Smooth muscle cell (in vitro differentiated cells): ENCODE results near the gene ABHD18. TPM values are rescaled to one million over a fixed set of nuclear protein-coding genes. Genes with fewer than 3 reads are reported as not detected.
A peak's percentile ranks its signal among the peaks of the same experiment; 100 is the strongest.

ENCODE experiments used
- DNase-seq: peaks from one replicate; lab custom pipeline; 2025; ENCODE audit not compliant: unreplicated experiment; lab: John Stamatoyannopoulos, UW
- H2AFZ ChIP-seq: fragments of 200-600 bp; sonication (generic); 2 replicates; pipeline ENCODE4 v1.6.0; 2016; ENCODE audit warnings: antibody characterized with exemption, low read depth, mild to moderate bottlenecking
- H3F3A ChIP-seq: fragments of 200-600 bp; sonication (generic); 2 replicates; pipeline ENCODE4 v1.6.0; 2017; ENCODE audit warnings: antibody characterized with exemption, low read depth
- H3K27ac ChIP-seq: fragments of 200-600 bp; sonication (generic); 2 replicates; pipeline ENCODE4 v1.5.1; 2016; ENCODE audit warnings: low read depth, mild to moderate bottlenecking
- H3K27me3 ChIP-seq: fragments of 200-600 bp; sonication (generic); 2 replicates; pipeline ENCODE4 v1.6.1; 2016; ENCODE audit warnings: low read depth, mild to moderate bottlenecking
- H3K36me3 ChIP-seq: fragments of 200-600 bp; sonication (generic); 2 replicates; pipeline ENCODE4 v1.5.1; 2016; ENCODE audit warnings: low read depth
- H3K4me1 ChIP-seq: fragments of 200-600 bp; sonication (generic); 2 replicates; pipeline ENCODE4 v1.5.1; 2016; ENCODE audit warnings: low read depth
- H3K4me2 ChIP-seq: fragments of 200-600 bp; sonication (generic); 2 replicates; pipeline ENCODE4 v1.6.0; 2016; ENCODE audit warnings: mild to moderate bottlenecking
- H3K4me3 ChIP-seq: fragments of 200-600 bp; sonication (generic); 2 replicates; pipeline ENCODE4 v1.5.1; 2016; ENCODE audit warnings: mild to moderate bottlenecking
- H3K79me2 ChIP-seq: fragments of 200-600 bp; sonication (generic); 2 replicates; pipeline ENCODE4 v1.6.0; 2016; ENCODE audit warnings: low read depth, mild to moderate bottlenecking
- H3K9ac ChIP-seq: fragments of 200-600 bp; sonication (generic); 2 replicates; pipeline ENCODE4 v1.6.0; 2016; ENCODE audit warnings: low read depth
- H3K9me3 ChIP-seq: fragments of 200-600 bp; sonication (generic); replicated peaks from 2 replicates; pipeline ENCODE4 v1.5.1; 2016; ENCODE audit warnings: low read depth
- H4K20me1 ChIP-seq: fragments of 200-600 bp; sonication (generic); 2 replicates; pipeline ENCODE4 v1.6.0; 2016; ENCODE audit warnings: low read depth
- CTCF ChIP-seq: fragments of 200-600 bp; sonication (generic); IDR thresholded peaks from 2 replicates; pipeline ENCODE4 v1.5.1; 2017; ENCODE audit warnings: borderline replicate concordance, mild to moderate bottlenecking, antibody characterized with exemption; ENCODE audit not compliant: insufficient read depth, poor library complexity, severe bottlenecking
- WGBS: methylation state at CpG from one replicate; pipeline ENCODE4 v1.1.7; 2016; ENCODE audit warnings: low lambda C conversion rate; 5-methylcytosine and 5-hydroxymethylcytosine counted together
- polyA plus RNA-seq: library from polyadenylated mRNA; unstranded; fragments of >200 nt; fragmentation: Nextera tagmentation; extraction: Ambion mirVana; gene quantifications from 2 replicates; pipeline ENCODE4 v1.2.1, GENCODE V29; 2016
- total RNA-seq: library from RNA; depleted of rRNA; stranded (reverse); fragments of >200 nt; gene quantifications from 2 replicates; pipeline ENCODE4 v1.2.3, GENCODE V29; 2014

Gene ABHD18
- 10.0 and 11.3 TPM in 2 replicates for total RNA-seq
- polyA plus RNA-seq, result 3.7 and 4.3 TPM in 2 replicates

- no peaks in the 10 kb centered on the region for H4K20me1 ChIP-seq
- peak within 1 kb of the TSS; percentile 96 for H3K9ac ChIP-seq
- peaks cover 49% of the 10 kb centered on the region for H3K79me2 ChIP-seq
These were observed at the start of gene ABHD18, which contains the start of gene MFSD8 for GRCh38 chr4:127965062-127965802. TSS of gene ABHD18 (plus strand) at chr4:127965406. CDS start at chr4:127982956, 17,550 bp downstream. TSS of gene MFSD8 (minus strand) at chr4:127965173. CDS start at chr4:127965133, 40 bp downstream.

GRCh38 chr4:127916512-127916911 is 48.7 kb upstream of the ABHD18 start:
- H3K4me3 ChIP-seq, result no peak overlapping the region
- H3K4me2 ChIP-seq, result no peak overlapping the region
- H3K9ac ChIP-seq, result no peak overlapping the region
- no peak for TF ChIP-seq CTCF
- H3K27ac ChIP-seq, result no peak overlapping the region
- peaks cover 8% of the 10 kb centered on the region for H3K36me3 ChIP-seq
- DNase-seq, result no peak
- no peak overlapping the region for H2AFZ ChIP-seq
- H3K79me2 ChIP-seq, result no peaks in the 10 kb centered on the region
- no peaks in the 10 kb centered on the region for H3F3A ChIP-seq
- H3K9me3 ChIP-seq, result no peaks in the 10 kb centered on the region
- H3K27me3 ChIP-seq, result no peaks in the 10 kb centered on the region
- 99% methylated on average over 3 of the region's 3 CpGs for WGBS
- no peaks in the 10 kb centered on the region for H4K20me1 ChIP-seq
- H3K4me1 ChIP-seq, result no peaks in the 10 kb centered on the region

More at GRCh38 chr4:127965062-127965802, at the start of gene ABHD18, which contains the start of gene MFSD8:
- DNase-seq, result peak; percentile 88
- Histone ChIP-seq H3K4me3 (peak within 1 kb of the TSS; percentile 89), H2AFZ (peak within 1 kb of the TSS; percentile 100), H3K9me3 (no peaks in the 10 kb centered on the region), H3K27ac (peak within 1 kb of the TSS; percentile 85), H3K27me3 (no peaks in the 10 kb centered on the region), H3F3A (no peaks in the 10 kb centered on the region), H3K4me2 (peak within 1 kb of the TSS; percentile 88), H3K36me3 (no peaks in the 10 kb centered on the region), H3K4me1 (no peaks in the 10 kb centered on the region)
- WGBS, result under 1% methylated on average over 66 of the region's 69 CpGs
- TF ChIP-seq CTCF, result peak; percentile 32

- H3K79me2 ChIP-seq, result no peaks in the 10 kb centered on the region
- DNase-seq, result no peak
- no peak overlapping the region for H3K9ac ChIP-seq
- TF ChIP-seq CTCF, result no peak
- H3F3A ChIP-seq, result no peaks in the 10 kb centered on the region
- H3K4me2 ChIP-seq, result no peak overlapping the region
- H3K4me1 ChIP-seq, result no peaks in the 10 kb centered on the region
- no peaks in the 10 kb centered on the region for H4K20me1 ChIP-seq
- H3K4me3 ChIP-seq, result no peak overlapping the region
- H3K27me3 ChIP-seq, result no peaks in the 10 kb centered on the region
- H3K36me3 ChIP-seq, result peaks cover 8% of the 10 kb centered on the region
- no peak overlapping the region for H3K27ac ChIP-seq
- no peaks in the 10 kb centered on the region for H3K9me3 ChIP-seq
- H2AFZ ChIP-seq, result no peak overlapping the region
These were observed 48.1 kb upstream of the ABHD18 start for GRCh38 chr4:127917151-127917550.
